ENCODE results near the gene CD151. TPM values are rescaled to one million over a fixed set of nuclear protein-coding genes. Genes with fewer than 3 reads are reported as not detected.

Gene CD151
- total and polyA plus RNA-seq, 4 donors: 31.6 to 264 (median 124) TPM

GRCh38 chr11:852762-853161 lies 20.0 kb downstream of the CD151 start:
- no peaks in the 10 kb centered on the region for H3K36me3 ChIP-seq (ENCODE audit: control insufficient read depth in 4 of 4, insufficient read depth in 3 of 4, low read depth in 1 of 4, low read length in 3 of 4)
- no peak overlapping the region for H3K9ac ChIP-seq (ENCODE audit: low read depth in 1 of 2, low read length in 2 of 2)
- DNase-seq (ENCODE audit: low spot score): no peak
- 87% methylated on average over 15 of the region's 15 CpGs for WGBS
- no peaks in the 10 kb centered on the region for H3K9me3 ChIP-seq (ENCODE audit: control insufficient read depth in 4 of 4, low read length in 3 of 4)
- TF ChIP-seq RXRA (IDR thresholded peaks at IDR 0.05) (no peak), GABPA (IDR thresholded peaks at IDR 0.05 in 1 of 2, conservative IDR thresholded peaks at IDR 0.05 in 1 of 2) (no peak), SP1 (IDR thresholded peaks at IDR 0.05) (no peak), ATF3 (IDR thresholded peaks at IDR 0.05) (no peak), HNF4A (conservative IDR thresholded peaks at IDR 0.05) (no peak), REST (IDR thresholded peaks at IDR 0.05) (no peak), EGR1 (IDR thresholded peaks at IDR 0.05; ENCODE audit: low read depth in 2 of 2) (no peak), FOXA2 (IDR thresholded peaks at IDR 0.05) (no peak), FOXA1 (IDR thresholded peaks at IDR 0.05) (no peak), RAD21 (IDR thresholded peaks at IDR 0.05) (no peak), CTCF (IDR thresholded peaks at IDR 0.05; ENCODE audit: low read depth, low read length, missing input control) (no peak), NR2F2 (IDR thresholded peaks at IDR 0.05) (no peak)
- TF ChIP-seq, protein P1, sequence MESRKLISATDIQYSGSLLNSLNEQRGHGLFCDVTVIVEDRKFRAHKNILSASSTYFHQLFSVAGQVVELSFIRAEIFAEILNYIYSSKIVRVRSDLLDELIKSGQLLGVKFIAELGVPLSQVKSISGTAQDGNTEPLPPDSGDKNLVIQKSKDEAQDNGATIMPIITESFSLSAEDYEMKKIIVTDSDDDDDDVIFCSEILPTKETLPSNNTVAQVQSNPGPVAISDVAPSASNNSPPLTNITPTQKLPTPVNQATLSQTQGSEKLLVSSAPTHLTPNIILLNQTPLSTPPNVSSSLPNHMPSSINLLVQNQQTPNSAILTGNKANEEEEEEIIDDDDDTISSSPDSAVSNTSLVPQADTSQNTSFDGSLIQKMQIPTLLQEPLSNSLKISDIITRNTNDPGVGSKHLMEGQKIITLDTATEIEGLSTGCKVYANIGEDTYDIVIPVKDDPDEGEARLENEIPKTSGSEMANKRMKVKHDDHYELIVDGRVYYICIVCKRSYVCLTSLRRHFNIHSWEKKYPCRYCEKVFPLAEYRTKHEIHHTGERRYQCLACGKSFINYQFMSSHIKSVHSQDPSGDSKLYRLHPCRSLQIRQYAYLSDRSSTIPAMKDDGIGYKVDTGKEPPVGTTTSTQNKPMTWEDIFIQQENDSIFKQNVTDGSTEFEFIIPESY (IDR thresholded peaks at IDR 0.05): no peak
- H3K4me1 ChIP-seq (ENCODE audit: control insufficient read depth in 4 of 4, insufficient read depth in 4 of 4, low read length in 3 of 4): peaks cover 0 to 14% (median 5%) of the 10 kb centered on the region in 4 donors
- no peak overlapping the region for H3K4me3 ChIP-seq (ENCODE audit: low read depth in 1 of 3, low read length in 3 of 3)
- H3K27ac ChIP-seq (ENCODE audit: low read depth in 1 of 2, low read length in 2 of 2): no peak overlapping the region
- peaks cover 0 to 3% (median 0%) of the 10 kb centered on the region in 4 donors for H3K27me3 ChIP-seq (ENCODE audit: control insufficient read depth in 4 of 4, insufficient read depth in 4 of 4, low read length in 3 of 4)

GRCh38 chr11:853682-854448 lies 21.1 kb downstream of the CD151 start:
- H3K27me3 ChIP-seq (ENCODE audit: control insufficient read depth in 4 of 4, insufficient read depth in 4 of 4, low read length in 3 of 4): no peaks in the 10 kb centered on the region
- TF ChIP-seq FOXA2 (IDR thresholded peaks at IDR 0.05): no peak
- no peak for TF ChIP-seq JUND (IDR thresholded peaks at IDR 0.05)
- no peak for TF ChIP-seq HNF4G (IDR thresholded peaks at IDR 0.05)
- TF ChIP-seq, protein P1 (IDR thresholded peaks at IDR 0.05): no peak
- no peak for TF ChIP-seq ATF3 (IDR thresholded peaks at IDR 0.05)
- no peak for TF ChIP-seq MAX (IDR thresholded peaks at IDR 0.05)
- no peak for TF ChIP-seq EGR1 (IDR thresholded peaks at IDR 0.05; ENCODE audit: low read depth in 2 of 2)
- no peak for TF ChIP-seq RAD21 (IDR thresholded peaks at IDR 0.05)
- no peak for TF ChIP-seq YY1 (IDR thresholded peaks at IDR 0.05)
- no peak for TF ChIP-seq NR2F2 (IDR thresholded peaks at IDR 0.05)
- no peak for TF ChIP-seq GABPA (IDR thresholded peaks at IDR 0.05 in 1 of 2, conservative IDR thresholded peaks at IDR 0.05 in 1 of 2)
- TF ChIP-seq SP1 (IDR thresholded peaks at IDR 0.05): no peak
- TF ChIP-seq RXRA (IDR thresholded peaks at IDR 0.05): no peak
- TF ChIP-seq CTCF (IDR thresholded peaks at IDR 0.05; ENCODE audit: low read depth, low read length, missing input control): no peak
- no peaks in the 10 kb centered on the region for H3K9me3 ChIP-seq (ENCODE audit: control insufficient read depth in 4 of 4, low read length in 3 of 4)
- H3K9ac ChIP-seq (ENCODE audit: low read depth in 1 of 2, low read length in 2 of 2): no peak overlapping the region
- no peak for DNase-seq (ENCODE audit: low spot score)
- no peaks in the 10 kb centered on the region for H3K36me3 ChIP-seq (ENCODE audit: control insufficient read depth in 4 of 4, insufficient read depth in 3 of 4, low read depth in 1 of 4, low read length in 3 of 4)
- H3K27ac ChIP-seq (ENCODE audit: low read depth in 1 of 2, low read length in 2 of 2): no peak overlapping the region
- WGBS: 93% methylated on average over 27 of the region's 27 CpGs
- H3K4me1 ChIP-seq (ENCODE audit: control insufficient read depth in 4 of 4, insufficient read depth in 4 of 4, low read length in 3 of 4): peaks cover 0 to 4% (median 1%) of the 10 kb centered on the region in 4 donors
- no peak overlapping the region for H3K4me3 ChIP-seq (ENCODE audit: low read depth in 1 of 3, low read length in 3 of 3)

Measured in liver (tissue), 9 donors.